ENCODE data around the gene EEF1G. TPM values are rescaled to one million over a fixed set of nuclear protein-coding genes. Genes with fewer than 3 reads are reported as not detected.

The EEF1G gene
- total RNA-seq, 2 experiments from 2014 or later = 1,778 to 2,328 TPM

GRCh38 chr11:62605467-62605866, 31.8 kb upstream of the EEF1G start:
- H3K9me3 ChIP-seq (ENCODE audit: low read length) = no peaks in the 10 kb centered on the region
- H2AFZ ChIP-seq (ENCODE audit: low read length) = no peak overlapping the region
- no peak for DNase-seq (ENCODE audit: low spot score)
- peaks cover 10% of the 10 kb centered on the region for H3K79me2 ChIP-seq (ENCODE audit: insufficient read depth, low read depth, low read length)
- POLR2A ChIA-PET = no interaction called here
- no peaks in the 10 kb centered on the region for H3K9me2 ChIP-seq (ENCODE audit: insufficient read depth, low read length)
- intact Hi-C loops (cut with micrococcal nuclease; ENCODE audit: unreplicated experiment) = no loop called here
- H3K36me3 ChIP-seq (ENCODE audit: insufficient read depth, low read length) = peaks cover 61% of the 10 kb centered on the region
- CTCF ChIA-PET (ENCODE audit: unreplicated experiment) = no interaction called here
- H4K20me1 ChIP-seq (ENCODE audit: insufficient read depth, low read length) = no peaks in the 10 kb centered on the region
- no peak overlapping the region for H3K4me3 ChIP-seq (ENCODE audit: low read depth, low read length, poor library complexity, severe bottlenecking)
- no peak overlapping the region for H3K27ac ChIP-seq (ENCODE audit: low read depth, low read length, poor library complexity, severe bottlenecking)
- TF ChIP-seq CTCF (conservative IDR thresholded peaks at IDR 0.05; ENCODE audit: low read length) (no peak), EZH2phosphoT487 (IDR thresholded peaks at IDR 0.05; ENCODE audit: borderline replicate concordance, low read depth, low read length) (no peak)
- BruUV-seq (replicated peaks) = no TSS peak
- peaks cover 27% of the 10 kb centered on the region for H3K4me1 ChIP-seq (ENCODE audit: insufficient read depth, low read length, poor library complexity, severe bottlenecking)
- no peak overlapping the region for H3K4me2 ChIP-seq (ENCODE audit: low read length)

DNA sequence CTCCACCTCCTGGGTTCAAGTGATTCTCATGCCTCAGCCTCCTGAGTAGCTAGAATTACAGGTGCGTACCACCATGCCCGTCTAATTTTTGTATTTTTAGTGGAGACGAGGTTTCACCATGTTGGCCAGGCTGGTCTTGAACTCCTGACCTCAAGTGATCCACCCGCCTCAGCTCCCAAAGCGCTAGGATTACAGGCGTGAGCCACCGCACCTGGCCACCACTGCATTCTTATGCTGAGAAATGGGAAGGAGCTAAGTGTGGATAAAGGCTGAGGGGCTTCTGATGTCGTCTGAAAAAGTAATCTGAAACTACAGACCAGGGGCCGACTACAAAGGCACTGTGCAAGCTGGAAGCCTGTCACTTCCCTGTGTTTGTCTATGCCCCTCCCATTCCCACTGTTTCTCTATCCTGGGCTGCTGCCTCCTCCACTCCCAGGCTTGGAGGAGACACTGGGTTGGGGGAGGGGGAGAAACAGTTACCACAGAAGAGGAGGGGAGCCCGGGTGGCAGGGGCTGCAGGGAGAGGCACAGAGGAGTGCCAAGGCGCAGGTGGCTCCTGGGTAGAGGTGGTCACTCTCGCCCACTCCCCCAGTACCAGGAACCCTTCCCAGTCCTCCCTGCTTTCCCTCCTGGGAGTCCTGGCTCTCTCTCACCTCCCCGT, 30.9 kb upstream of the EEF1G start:
- BruUV-seq (replicated peaks) = no TSS peak
- Histone ChIP-seq H4K20me1 (ENCODE audit: insufficient read depth, low read length) (no peaks in the 10 kb centered on the region), H3K4me3 (ENCODE audit: low read depth, low read length, poor library complexity, severe bottlenecking) (no peak overlapping the region), H3K9me3 (ENCODE audit: low read length) (no peaks in the 10 kb centered on the region), H3K79me2 (ENCODE audit: insufficient read depth, low read depth, low read length) (peaks cover 18% of the 10 kb centered on the region), H3K9me2 (ENCODE audit: insufficient read depth, low read length) (no peaks in the 10 kb centered on the region), H3K36me3 (ENCODE audit: insufficient read depth, low read length) (peaks cover 69% of the 10 kb centered on the region), H3K4me1 (ENCODE audit: insufficient read depth, low read length, poor library complexity, severe bottlenecking) (peaks cover 30% of the 10 kb centered on the region), H3K4me2 (ENCODE audit: low read length) (no peak overlapping the region), H2AFZ (ENCODE audit: low read length) (no peak overlapping the region), H3K27ac (ENCODE audit: low read depth, low read length, poor library complexity, severe bottlenecking) (no peak overlapping the region)
- TF ChIP-seq EZH2phosphoT487 (IDR thresholded peaks at IDR 0.05; ENCODE audit: borderline replicate concordance, low read depth, low read length) (no peak), CTCF (conservative IDR thresholded peaks at IDR 0.05; ENCODE audit: low read length) (no peak)
- ChIA-PET CTCF (ENCODE audit: unreplicated experiment) (no interaction called here), POLR2A (interaction anchor here (0.6 to 1.6 kb wide), 2 partner anchors 12 to 595 kb away, joined by 4 to 5 read pairs; no protein-coding TSS in a partner anchor)
- no peak for DNase-seq (ENCODE audit: low spot score)
- intact Hi-C loops (cut with micrococcal nuclease; ENCODE audit: unreplicated experiment) = no loop called here

DNA sequence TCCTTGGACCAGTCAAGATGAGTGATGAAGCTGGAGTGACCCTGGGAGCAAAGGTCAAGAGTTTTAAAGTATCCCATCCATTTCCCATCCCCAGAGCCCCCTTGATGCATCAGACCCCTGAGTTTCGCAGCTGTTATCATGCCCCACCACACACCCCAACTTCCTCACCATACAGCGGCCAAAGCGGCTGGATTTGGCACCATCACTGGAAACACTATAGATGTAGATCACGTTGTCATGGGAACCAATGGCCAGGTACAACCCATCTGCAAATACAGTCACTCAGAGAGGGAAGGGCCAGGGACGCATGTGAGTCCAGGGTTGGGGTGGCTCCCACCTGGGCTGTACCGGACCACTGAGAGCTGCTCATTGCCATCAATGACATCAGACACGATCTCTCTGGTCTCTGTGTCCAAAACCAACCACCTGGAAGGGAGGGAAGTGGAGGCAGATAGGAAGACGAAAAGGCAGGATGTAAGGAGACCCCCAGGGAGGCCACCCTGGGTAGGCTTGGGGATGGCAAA, 30.1 kb upstream of the EEF1G start:
- intact Hi-C loops (cut with micrococcal nuclease; ENCODE audit: unreplicated experiment) = no loop called here
- Histone ChIP-seq H3K4me1 (ENCODE audit: insufficient read depth, low read length, poor library complexity, severe bottlenecking) (peaks cover 36% of the 10 kb centered on the region), H2AFZ (ENCODE audit: low read length) (no peak overlapping the region), H4K20me1 (ENCODE audit: insufficient read depth, low read length) (peaks cover 1% of the 10 kb centered on the region; the same call in 1 of the 2 replicates), H3K4me2 (ENCODE audit: low read length) (no peak overlapping the region), H3K27ac (ENCODE audit: low read depth, low read length, poor library complexity, severe bottlenecking) (no peak overlapping the region), H3K9me2 (ENCODE audit: insufficient read depth, low read length) (no peaks in the 10 kb centered on the region), H3K36me3 (ENCODE audit: insufficient read depth, low read length) (peaks cover 74% of the 10 kb centered on the region), H3K4me3 (ENCODE audit: low read depth, low read length, poor library complexity, severe bottlenecking) (no peak overlapping the region), H3K9me3 (ENCODE audit: low read length) (no peaks in the 10 kb centered on the region), H3K79me2 (ENCODE audit: insufficient read depth, low read depth, low read length) (peaks cover 24% of the 10 kb centered on the region)
- ChIA-PET POLR2A (interaction anchor here (0.6 to 1.6 kb wide), 2 partner anchors 12 to 594 kb away, joined by 4 to 5 read pairs; no protein-coding TSS in a partner anchor), CTCF (ENCODE audit: unreplicated experiment) (no interaction called here)
- BruUV-seq (replicated peaks) = no TSS peak
- TF ChIP-seq CTCF (conservative IDR thresholded peaks at IDR 0.05; ENCODE audit: low read length) = no peak
- TF ChIP-seq EZH2phosphoT487 (IDR thresholded peaks at IDR 0.05; ENCODE audit: borderline replicate concordance, low read depth, low read length) = no peak
- no peak for DNase-seq (ENCODE audit: low spot score)

Data from OCI-LY7 (cell line).